Tibial nerve (tissue), 4 donors: ENCODE measurements around the gene ZFYVE28.

Experiments used
- CTCF ChIP-seq, 5 experiments: fragments of 200-600 bp in 3 of 5; fragments of 450-650 bp in 2 of 5; sonication (generic) in 3 of 5; IDR thresholded peaks; one replicate each; pipeline ENCODE4 v1.5.1; 2016 to 2019; ENCODE audit warnings: antibody characterized with exemption in 5 of 5, mild to moderate bottlenecking in 3 of 5, moderate library complexity in 2 of 5
- EP300 ChIP-seq, 2 donors: sonication (generic); formaldehyde crosslinking; IDR thresholded peaks; one replicate each; pipeline ENCODE4 v1.6.1; 2017; ENCODE audit warnings: antibody characterized with exemption in 2 of 2, mild to moderate bottlenecking in 1 of 2
- POLR2A ChIP-seq, 2 donors: fragments of 450-650 bp; IDR thresholded peaks; one replicate each; pipeline ENCODE4 v1.6.1; 2017; ENCODE audit warnings: antibody characterized with exemption in 2 of 2, mild to moderate bottlenecking in 2 of 2, moderate library complexity in 2 of 2

DNA sequence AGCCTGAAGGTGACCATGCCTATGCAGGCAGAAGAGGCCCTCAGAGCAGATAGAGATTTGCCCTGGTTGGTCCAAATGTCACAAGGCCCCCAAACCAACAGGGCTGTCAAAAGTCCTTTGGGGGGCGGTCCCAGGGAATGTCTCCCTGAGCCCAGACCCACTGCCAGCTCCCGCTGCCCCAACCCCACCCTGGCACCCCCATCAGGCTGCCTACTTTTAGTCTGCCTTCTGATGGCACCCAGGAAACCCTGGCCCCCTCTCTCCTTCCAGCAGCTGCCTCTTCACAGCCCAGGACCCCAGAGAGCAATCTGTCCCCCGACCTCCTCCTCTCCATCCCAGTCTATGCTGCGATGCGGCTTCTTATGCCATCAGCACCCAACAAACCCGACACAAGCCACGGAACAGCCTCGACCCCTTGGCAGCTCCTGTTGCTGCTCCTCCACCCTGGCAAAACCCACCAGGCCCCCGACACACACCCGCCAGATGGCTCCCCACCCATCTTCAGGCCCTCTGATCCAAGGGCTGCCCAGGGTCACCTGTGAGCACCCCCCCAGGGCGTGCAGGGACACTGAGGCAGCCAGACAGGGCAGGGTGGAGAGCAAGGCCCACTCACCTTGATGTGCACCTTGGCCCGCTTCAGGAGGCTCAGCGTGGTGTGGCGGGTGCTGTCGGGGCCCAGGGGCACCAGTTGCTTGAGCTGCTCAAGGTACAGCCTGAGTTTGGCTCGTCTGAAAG lies 166.5 kb downstream of the ZFYVE28 start:
- TF ChIP-seq EP300 (IDR thresholded peaks at IDR 0.05): no peak
- TF ChIP-seq CTCF (IDR thresholded peaks at IDR 0.05): no peak
- no peak for TF ChIP-seq POLR2A (IDR thresholded peaks at IDR 0.05)
